Measurements from ENCODE around the gene RBPJL.

- no peak for TF ChIP-seq CTCF (IDR thresholded peaks at IDR 0.05)
- no peak for TF ChIP-seq POLR2A (IDR thresholded peaks at IDR 0.05)
- TF ChIP-seq POLR2AphosphoS5 (IDR thresholded peaks at IDR 0.05): no peak
Measured at GRCh38 chr20:45304464-45304999, 2.1 kb upstream of the RBPJL start.
